SK-N-SH (cell line): ENCODE results near the gene HEPACAM. TPM values are rescaled to one million over a fixed set of nuclear protein-coding genes. Genes with fewer than 3 reads are reported as not detected.
A peak's percentile ranks its signal among the peaks of the same experiment; 100 is the strongest.

Source experiments
- CTCF ChIA-PET: fragments of 300-600, 350-600 bp; formaldehyde crosslinking; extraction: SDS; loops from one replicate; lab custom pipeline; 2021; lab: Yijun Ruan, JAX
- POLR2A ChIA-PET: fragments of 350-600 bp; sonication (Branson Sonifier 250); formaldehyde crosslinking; extraction: SDS; loops from one replicate; lab custom pipeline; 2020; ENCODE audit warnings: antibody characterized with exemption, inconsistent platforms; lab: Yijun Ruan, JAX
- DNase-seq: peaks from one replicate; pipeline ENCODE4 v3.0.0; 2012
- H2AFZ ChIP-seq: fragments of 200-600 bp; sonication (generic); 2 replicates; pipeline ENCODE4 v1.8.1; 2016; ENCODE audit warnings: antibody characterized with exemption, mild to moderate bottlenecking, low read depth
- H3F3A ChIP-seq: fragments of 200-600 bp; sonication (generic); replicated peaks from 2 replicates; pipeline ENCODE3; 2016; ENCODE audit warnings: antibody characterized with exemption, mild to moderate bottlenecking; ENCODE audit not compliant: insufficient read depth
- H3K27ac ChIP-seq, 2 experiments: fragments of 200-500 bp in 1 of 2; fragments of 200-600 bp in 1 of 2; sonication (Bioruptor generic) in 1 of 2; sonication (generic), shearing (Covaris generic) in 1 of 2; 2 replicates each; pipeline versions ENCODE4 v1.5.1 to v1.6.1; 2014 to 2016; ENCODE audit warnings: low read depth in 2 of 2, inconsistent platforms in 1 of 2, low read length in 1 of 2, mild to moderate bottlenecking in 1 of 2, mixed read lengths in 1 of 2
- H3K27me3 ChIP-seq: fragments of 200-600 bp; sonication (generic), shearing (Covaris generic); 2 replicates; pipeline ENCODE4 v1.6.1; 2016; ENCODE audit warnings: mixed run types; ENCODE audit not compliant: insufficient read depth
- H3K36me3 ChIP-seq, 2 experiments: fragments of 200-500 bp in 1 of 2; fragments of 200-600 bp in 1 of 2; sonication (Bioruptor generic) in 1 of 2; sonication (generic) in 1 of 2; replicated peaks in 1 of 2; 2 replicates each; pipeline versions ENCODE3 to v1.5.1; 2014 to 2016; ENCODE audit warnings: low read length in 1 of 2, mild to moderate bottlenecking in 1 of 2; ENCODE audit not compliant: insufficient read depth in 2 of 2, control insufficient read depth in 1 of 2
- H3K4me1 ChIP-seq, 2 experiments: fragments of 200-500 bp in 1 of 2; fragments of 200-600 bp in 1 of 2; sonication (Bioruptor generic) in 1 of 2; sonication (generic), shearing (Covaris generic) in 1 of 2; 2 replicates each; pipeline versions ENCODE4 v1.5.1 to v1.6.1; 2014 to 2016; ENCODE audit warnings: low read depth in 1 of 2, low read length in 1 of 2, mixed run types in 1 of 2; ENCODE audit not compliant: insufficient read depth in 2 of 2, control insufficient read depth in 1 of 2
- H3K4me2 ChIP-seq: fragments of 200-600 bp; sonication (generic), shearing (Covaris generic); 2 replicates; pipeline ENCODE4 v1.6.1; 2017; ENCODE audit warnings: mixed run types
- H3K4me3 ChIP-seq, 2 experiments: fragments of 200-500 bp in 1 of 2; fragments of 200-600 bp in 1 of 2; sonication (Bioruptor generic) in 1 of 2; sonication (generic), shearing (Covaris generic) in 1 of 2; 2 replicates each; pipeline versions ENCODE4 v1.5.1 to v1.8.1; 2014 to 2016; ENCODE audit warnings: low read depth in 2 of 2, inconsistent platforms in 1 of 2, low read length in 1 of 2, mild to moderate bottlenecking in 1 of 2, mixed read lengths in 1 of 2, moderate library complexity in 1 of 2
- H3K79me2 ChIP-seq: fragments of 200-600 bp; sonication (generic); 2 replicates; pipeline ENCODE4 v1.8.1; 2017; ENCODE audit warnings: mild to moderate bottlenecking; ENCODE audit not compliant: insufficient read depth
- H3K9ac ChIP-seq: fragments of 200-600 bp; sonication (generic); 2 replicates; pipeline ENCODE4 v1.6.1; 2017; ENCODE audit warnings: mixed run types
- H3K9me2 ChIP-seq: fragments of 200-600 bp; sonication (generic); 2 replicates; pipeline ENCODE4 v1.6.1; 2017; ENCODE audit warnings: mixed run types
- H3K9me3 ChIP-seq: fragments of 200-600 bp; sonication (generic); 2 replicates; pipeline ENCODE4 v1.6.1; 2017; ENCODE audit warnings: mixed run types, mild to moderate bottlenecking, moderate library complexity
- H4K20me1 ChIP-seq: fragments of 200-600 bp; sonication (generic); 2 replicates; pipeline ENCODE4 v1.6.1; 2017; ENCODE audit warnings: mild to moderate bottlenecking, mixed run types; ENCODE audit not compliant: insufficient read depth
- CHD2 ChIP-seq: fragments of 150-350 bp; IDR thresholded peaks from 2 replicates; pipeline ENCODE4 v1.6.1; 2018; ENCODE audit warnings: low read length; ENCODE audit not compliant: partially characterized antibody
- CTCF ChIP-seq: fragments of 200-600 bp; sonication (generic); IDR thresholded peaks from 2 replicates; pipeline ENCODE4 v1.6.1; 2017; ENCODE audit warnings: antibody characterized with exemption, mild to moderate bottlenecking, moderate library complexity
- ELF1 ChIP-seq: IDR thresholded peaks from 2 replicates; pipeline ENCODE4 v1.4.0; 2012
- EZH2phosphoT487 ChIP-seq: fragments of 200-600 bp; sonication (generic); IDR thresholded peaks from 2 replicates; pipeline ENCODE4 v1.6.1; 2017; ENCODE audit warnings: low read depth, mixed run types, mild to moderate bottlenecking, antibody characterized with exemption, moderate library complexity, borderline replicate concordance
- FOSL2 ChIP-seq: IDR thresholded peaks from 2 replicates; pipeline ENCODE4 v1.4.0; 2012; ENCODE audit warnings: low read depth, mild to moderate bottlenecking, moderate library complexity, borderline replicate concordance
- FOXJ3 ChIP-seq: sonication (generic); formaldehyde crosslinking; IDR thresholded peaks from 2 replicates; pipeline ENCODE4 v1.5.1; 2020; ENCODE audit warnings: mild to moderate bottlenecking, missing genetic modification reagents
- FOXM1 ChIP-seq: IDR thresholded peaks from 2 replicates; pipeline ENCODE4 v1.4.0; 2012; ENCODE audit warnings: low read depth, mild to moderate bottlenecking
- GABPA ChIP-seq: IDR thresholded peaks from 2 replicates; pipeline ENCODE4 v1.4.0; 2012; ENCODE audit warnings: low read depth, mild to moderate bottlenecking
- JUND ChIP-seq: IDR thresholded peaks from 2 replicates; pipeline ENCODE4 v1.4.0; 2012
- MEF2A ChIP-seq: IDR thresholded peaks from 2 replicates; pipeline ENCODE4 v1.4.0; 2012; ENCODE audit warnings: low read depth, borderline replicate concordance
- MXI1 ChIP-seq: IDR thresholded peaks from 2 replicates; pipeline ENCODE4 v1.6.1; 2012; ENCODE audit warnings: mild to moderate bottlenecking, low read depth, low read length, improper control_type of control experiment
- NFIC ChIP-seq: IDR thresholded peaks from 2 replicates; pipeline ENCODE4 v1.4.0; 2012; ENCODE audit warnings: borderline replicate concordance
- POLR2AphosphoS5 ChIP-seq: IDR thresholded peaks from 2 replicates; pipeline ENCODE4 v1.6.1; 2012; ENCODE audit warnings: low read depth, low read length
- RAD21 ChIP-seq: IDR thresholded peaks from 2 replicates; pipeline ENCODE4 v1.6.1; 2012; ENCODE audit warnings: mild to moderate bottlenecking, low read length
- REST ChIP-seq: IDR thresholded peaks from 2 replicates; pipeline ENCODE4 v1.6.1; 2012; ENCODE audit warnings: mild to moderate bottlenecking, low read depth, low read length, moderate library complexity
- SIN3A ChIP-seq: IDR thresholded peaks from 2 replicates; pipeline ENCODE4 v1.6.1; 2012; ENCODE audit warnings: low read depth, mild to moderate bottlenecking, low read length, moderate library complexity, borderline replicate concordance
- SMC3 ChIP-seq: IDR thresholded peaks from 2 replicates; pipeline ENCODE4 v1.6.1; 2012; ENCODE audit warnings: low read depth, low read length, improper control_type of control experiment
- TAF1 ChIP-seq: IDR thresholded peaks from 2 replicates; pipeline ENCODE4 v1.6.1; 2012; ENCODE audit warnings: low read depth, mild to moderate bottlenecking, low read length, moderate library complexity, borderline replicate concordance
- TCF12 ChIP-seq: IDR thresholded peaks from 2 replicates; pipeline ENCODE4 v1.4.0; 2012
- TEAD4 ChIP-seq: IDR thresholded peaks from 2 replicates; pipeline ENCODE4 v1.4.0; 2012; ENCODE audit warnings: mild to moderate bottlenecking, borderline replicate concordance; ENCODE audit not compliant: insufficient read depth
- USF1 ChIP-seq: IDR thresholded peaks from 2 replicates; pipeline ENCODE4 v1.4.0; 2012; ENCODE audit warnings: low read depth, borderline replicate concordance
- YY1 ChIP-seq: IDR thresholded peaks from 2 replicates; pipeline ENCODE4 v1.4.0; 2012; ENCODE audit warnings: low read depth, mild to moderate bottlenecking
- WGBS: methylation state at CpG from one replicate; pipeline ENCODE4 v1.1.6; 2017; ENCODE audit warnings: low lambda C conversion rate; 5-methylcytosine and 5-hydroxymethylcytosine counted together
- polyA plus RNA-seq, 3 experiments: library from polyadenylated mRNA; depleted of rRNA; stranded (reverse); fragments of >200 nt; gene quantifications; 2 replicates each; pipeline ENCODE4 v1.2.3, GENCODE V29; 2012
- TF ChIP-seq, protein P1 (sequence below): IDR thresholded peaks from 2 replicates; pipeline ENCODE4 v1.4.0; 2012; ENCODE audit warnings: low read depth, borderline replicate concordance
- TF ChIP-seq, protein P2 (sequence below): fragments of 150-350 bp; IDR thresholded peaks from 2 replicates; pipeline ENCODE4 v1.6.1; 2017; ENCODE audit warnings: antibody characterized with exemption, low read length, low read depth, borderline replicate concordance

HEPACAM gene
- polyA plus RNA-seq, 1 of the 3 experiments (the other 2 are of a cell fraction): not detected

DNA sequence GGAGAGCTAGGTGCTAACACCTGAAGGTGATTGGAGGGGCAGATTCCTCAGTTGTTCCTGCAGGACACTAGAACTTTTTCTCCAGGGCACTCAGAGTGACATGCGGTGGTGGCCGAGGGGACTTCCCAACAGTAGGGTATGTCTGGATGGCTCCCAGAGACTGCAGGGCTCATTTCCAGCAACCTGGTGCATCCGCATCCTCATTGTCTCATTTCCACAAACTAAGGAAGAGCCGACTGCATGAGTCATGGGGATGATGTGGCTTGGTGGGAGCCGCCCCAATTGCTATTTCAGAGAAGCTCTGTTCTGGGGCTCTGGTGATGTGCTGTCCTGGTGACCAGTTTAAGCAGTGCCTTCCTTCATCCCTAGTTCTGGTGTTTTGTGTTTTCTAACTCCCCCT is 35.4 kb downstream of the HEPACAM start:
- H3K4me2 ChIP-seq: peak overlapping the region; percentile 56
- peaks cover 4 to 34% of the 10 kb centered on the region in 2 experiments; a peak in 3 of 4 replicates for H3K4me1 ChIP-seq
- H3K27me3 ChIP-seq: no peaks in the 10 kb centered on the region
- peak overlapping the region; percentile 67 to 96; a peak in 3 of 4 replicates for H3K27ac ChIP-seq
- no peaks in the 10 kb centered on the region for H4K20me1 ChIP-seq
- peaks cover 37% of the 10 kb centered on the region for H3F3A ChIP-seq
- ChIA-PET POLR2A (no interaction called here), CTCF (interaction anchor here (1.4 kb wide), 1 partner anchor 24 kb away, joined by 4 read pairs; no protein-coding TSS in a partner anchor)
- H3K9me3 ChIP-seq: no peaks in the 10 kb centered on the region
- no peaks in the 10 kb centered on the region for H3K9me2 ChIP-seq
- H3K79me2 ChIP-seq: no peaks in the 10 kb centered on the region
- 21% methylated on average over 5 of the region's 5 CpGs for WGBS
- peak; percentile 5 for DNase-seq
- peak overlapping the region in 1 of 2 experiments; percentile 41; a peak in 2 of 4 replicates for H3K4me3 ChIP-seq
- peak overlapping the region; percentile 64 for H2AFZ ChIP-seq
- no peaks in the 10 kb centered on the region for H3K36me3 ChIP-seq
- peak overlapping the region; percentile 64 for H3K9ac ChIP-seq
- TF ChIP-seq CTCF (no peak), YY1 (no peak), FOSL2 (peak; percentile 95), CHD2 (no peak), EZH2phosphoT487 (no peak), SMC3 (no peak), MXI1 (no peak), ELF1 (peak; percentile 44; the same call in 1 of the 2 replicates), TEAD4 (no peak), REST (no peak; the same call in 1 of the 2 replicates), FOXM1 (no peak), NFIC (peak; percentile 78), USF1 (0 out of 2 replicates have a peak, but pooled peaks have one; percentile 6), TAF1 (peak; percentile 14; the same call in 1 of the 2 replicates), MEF2A (no peak), FOXJ3 (CRISPR knock-in tag) (no peak), SIN3A (no peak; the same call in 1 of the 2 replicates), POLR2AphosphoS5 (peak; percentile 35; the same call in 1 of the 2 replicates), TCF12 (peak; percentile 62), GABPA (no peak), RAD21 (no peak), JUND (peak; percentile 90)
- TF ChIP-seq, protein P1, sequence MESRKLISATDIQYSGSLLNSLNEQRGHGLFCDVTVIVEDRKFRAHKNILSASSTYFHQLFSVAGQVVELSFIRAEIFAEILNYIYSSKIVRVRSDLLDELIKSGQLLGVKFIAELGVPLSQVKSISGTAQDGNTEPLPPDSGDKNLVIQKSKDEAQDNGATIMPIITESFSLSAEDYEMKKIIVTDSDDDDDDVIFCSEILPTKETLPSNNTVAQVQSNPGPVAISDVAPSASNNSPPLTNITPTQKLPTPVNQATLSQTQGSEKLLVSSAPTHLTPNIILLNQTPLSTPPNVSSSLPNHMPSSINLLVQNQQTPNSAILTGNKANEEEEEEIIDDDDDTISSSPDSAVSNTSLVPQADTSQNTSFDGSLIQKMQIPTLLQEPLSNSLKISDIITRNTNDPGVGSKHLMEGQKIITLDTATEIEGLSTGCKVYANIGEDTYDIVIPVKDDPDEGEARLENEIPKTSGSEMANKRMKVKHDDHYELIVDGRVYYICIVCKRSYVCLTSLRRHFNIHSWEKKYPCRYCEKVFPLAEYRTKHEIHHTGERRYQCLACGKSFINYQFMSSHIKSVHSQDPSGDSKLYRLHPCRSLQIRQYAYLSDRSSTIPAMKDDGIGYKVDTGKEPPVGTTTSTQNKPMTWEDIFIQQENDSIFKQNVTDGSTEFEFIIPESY: no peak
- TF ChIP-seq, protein P2, sequence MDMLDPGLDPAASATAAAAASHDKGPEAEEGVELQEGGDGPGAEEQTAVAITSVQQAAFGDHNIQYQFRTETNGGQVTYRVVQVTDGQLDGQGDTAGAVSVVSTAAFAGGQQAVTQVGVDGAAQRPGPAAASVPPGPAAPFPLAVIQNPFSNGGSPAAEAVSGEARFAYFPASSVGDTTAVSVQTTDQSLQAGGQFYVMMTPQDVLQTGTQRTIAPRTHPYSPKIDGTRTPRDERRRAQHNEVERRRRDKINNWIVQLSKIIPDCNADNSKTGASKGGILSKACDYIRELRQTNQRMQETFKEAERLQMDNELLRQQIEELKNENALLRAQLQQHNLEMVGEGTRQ: no peak
